Measurements from ENCODE around the gene FBXL19. TPM values are rescaled to one million over a fixed set of nuclear protein-coding genes. Genes with fewer than 3 reads are reported as not detected.
A peak's percentile ranks its signal among the peaks of the same experiment; 100 is the strongest.

The FBXL19 gene
- total and polyA plus RNA-seq, 2 of the 13 experiments (the other 11 are each of a cell fraction or from before 2014, with no cell fraction given): 6.0 to 13.7 TPM

- TF ChIP-seq CENPX (CRISPR knock-in tag; IDR thresholded peaks at IDR 0.05) (no peak), IKZF4 (CRISPR knock-in tag; IDR thresholded peaks at IDR 0.05; ENCODE audit: borderline replicate concordance, low read depth, not compliant biosample characterization) (no peak), CREB3 (CRISPR knock-in tag; IDR thresholded peaks at IDR 0.05) (0 out of 2 replicates have a peak, but pooled peaks have one; percentile 30), HOXA5 (CRISPR knock-in tag; IDR thresholded peaks at IDR 0.05) (no peak; the same call in 1 of the 2 replicates), ZC3H13 (CRISPR knock-in tag; IDR thresholded peaks at IDR 0.05) (no peak; the same call in none of the 2 replicates), ZBTB44 (CRISPR knock-in tag; IDR thresholded peaks at IDR 0.05) (no peak), ZNF615 (CRISPR knock-in tag; IDR thresholded peaks at IDR 0.05; ENCODE audit: borderline replicate concordance) (no peak), ZNF772 (CRISPR knock-in tag; IDR thresholded peaks at IDR 0.05) (no peak), MYNN (CRISPR knock-in tag; IDR thresholded peaks at IDR 0.05; ENCODE audit: low read depth) (no peak), ZC3H4 (CRISPR knock-in tag; IDR thresholded peaks at IDR 0.05; ENCODE audit: borderline replicate concordance) (no peak), MIER3 (CRISPR knock-in tag; IDR thresholded peaks at IDR 0.05; ENCODE audit: borderline replicate concordance) (no peak), SP1 (IDR thresholded peaks at IDR 0.05) (no peak), SP1 (CRISPR knock-in tag; IDR thresholded peaks at IDR 0.05) (0 out of 2 replicates have a peak, but pooled peaks have one; percentile 9), HES4 (CRISPR knock-in tag; IDR thresholded peaks at IDR 0.05; ENCODE audit: borderline replicate concordance) (no peak; the same call in 1 of the 2 replicates), TEAD3 (CRISPR knock-in tag; optimal IDR thresholded peaks at IDR 0.05; ENCODE audit: borderline replicate concordance) (no peak), ZNF362 (CRISPR knock-in tag; IDR thresholded peaks at IDR 0.05; ENCODE audit: borderline replicate concordance) (no peak), EED (CRISPR knock-in tag; IDR thresholded peaks at IDR 0.05) (no peak), MAZ (IDR thresholded peaks at IDR 0.05; ENCODE audit: borderline replicate concordance, low read depth, low read length) (no peak), MAZ (CRISPR knock-in tag; IDR thresholded peaks at IDR 0.05; ENCODE audit: low read depth) (peak; percentile 74), TAF15 (IDR thresholded peaks at IDR 0.05; ENCODE audit: low read depth, low read length, poor library complexity, severe bottlenecking) (no peak), HBP1 (CRISPR knock-in tag; IDR thresholded peaks at IDR 0.05; ENCODE audit: low read depth) (no peak), ZNF781 (CRISPR knock-in tag; IDR thresholded peaks at IDR 0.05; ENCODE audit: borderline replicate concordance, not compliant biosample characterization) (no peak), ZNF354B (CRISPR knock-in tag; IDR thresholded peaks at IDR 0.05) (no peak), ZNF501 (CRISPR knock-in tag; IDR thresholded peaks at IDR 0.05) (peak; percentile 69; the same call in 1 of the 2 replicates), ZNF724P (CRISPR knock-in tag; IDR thresholded peaks at IDR 0.05; ENCODE audit: borderline replicate concordance) (peak; percentile 70; the same call in 1 of the 2 replicates)
These were observed 25.6 kb downstream of the FBXL19 start, which contains the start of gene ORAI3 (continued) for GRCh38 chr16:30948667-30949649.

Data from HepG2 (cell line).